GM19043 (cell line): Measurements from ENCODE around the gene KLC1.

ENCODE experiments used
- ATAC-seq: cut with Tn5 transposase; IDR thresholded peaks from one replicate; pipeline ENCODE4 v1.9.1; 2021; ENCODE audit warnings: low read depth; ENCODE audit not compliant: unreplicated experiment

The KLC1 gene

GRCh38 chr14:103687712-103688111 lies 58.7 kb downstream of the KLC1 start:
- ATAC-seq: no peak

DNA sequence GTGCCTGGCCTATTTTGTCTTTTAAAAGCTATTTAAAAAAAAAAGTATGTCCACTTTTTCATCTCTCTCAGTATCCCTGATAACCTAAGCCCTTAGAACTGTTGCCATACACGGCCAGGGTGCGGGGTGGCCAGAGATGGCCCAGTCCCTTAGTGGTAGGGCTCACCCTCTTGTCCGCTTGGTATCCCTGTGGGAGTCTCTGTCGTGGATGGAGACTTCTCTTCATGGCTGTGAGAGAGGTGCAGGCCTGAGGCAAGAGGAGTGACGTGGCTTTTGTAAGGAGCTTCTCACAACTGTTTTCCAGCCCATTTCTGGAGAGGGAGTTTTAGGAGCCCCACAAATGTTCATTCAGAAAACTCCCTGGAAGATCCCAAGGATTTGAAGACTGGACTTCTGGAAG lies 59.4 kb downstream of the KLC1 start:
- ATAC-seq: no peak

- peak; percentile 62 for ATAC-seq
These were observed 60.2 kb downstream of the KLC1 start for GRCh38 chr14:103688906-103689902.

DNA sequence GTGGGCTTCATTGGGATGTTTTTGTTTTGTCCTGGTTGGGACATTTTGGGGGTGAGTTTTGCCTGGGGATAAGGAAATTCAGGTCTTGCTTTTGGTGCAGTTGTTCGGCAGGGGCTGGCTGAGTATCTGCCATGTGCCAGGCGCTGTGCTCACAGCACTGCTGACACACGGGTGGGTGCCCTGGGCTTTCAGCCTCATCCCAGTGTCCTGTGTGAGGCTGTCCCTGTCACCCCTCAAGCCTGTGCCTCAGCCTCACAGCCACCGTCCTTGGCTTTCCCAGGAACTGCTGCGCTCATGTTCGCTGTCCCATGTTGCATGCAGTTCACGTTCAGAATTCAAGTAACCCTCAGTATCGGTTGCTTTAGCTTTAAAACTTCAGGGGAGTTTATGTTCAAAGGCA lies 61.3 kb downstream of the KLC1 start:
- ATAC-seq: no peak

DNA sequence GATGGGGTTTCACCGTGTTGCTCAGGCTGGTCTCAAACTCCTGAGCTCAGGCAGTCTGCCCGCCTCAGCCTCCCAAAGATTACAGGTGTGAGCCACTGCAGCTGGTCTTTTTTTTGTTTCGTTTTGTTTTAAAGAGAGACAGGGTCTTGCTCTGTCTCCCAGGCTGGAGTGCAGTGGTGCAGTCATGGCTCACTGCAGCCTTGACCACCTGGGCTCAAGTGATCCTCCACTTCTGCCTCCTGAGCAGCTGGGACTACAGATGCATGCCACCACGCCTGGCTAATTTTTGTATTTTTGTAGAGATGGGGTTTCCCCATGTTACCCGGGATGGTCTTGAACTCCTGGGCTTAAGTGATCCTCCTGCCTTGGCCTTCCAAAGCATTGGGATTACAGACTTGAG lies 62.6 kb downstream of the KLC1 start:
- peak; percentile 44 for ATAC-seq

DNA sequence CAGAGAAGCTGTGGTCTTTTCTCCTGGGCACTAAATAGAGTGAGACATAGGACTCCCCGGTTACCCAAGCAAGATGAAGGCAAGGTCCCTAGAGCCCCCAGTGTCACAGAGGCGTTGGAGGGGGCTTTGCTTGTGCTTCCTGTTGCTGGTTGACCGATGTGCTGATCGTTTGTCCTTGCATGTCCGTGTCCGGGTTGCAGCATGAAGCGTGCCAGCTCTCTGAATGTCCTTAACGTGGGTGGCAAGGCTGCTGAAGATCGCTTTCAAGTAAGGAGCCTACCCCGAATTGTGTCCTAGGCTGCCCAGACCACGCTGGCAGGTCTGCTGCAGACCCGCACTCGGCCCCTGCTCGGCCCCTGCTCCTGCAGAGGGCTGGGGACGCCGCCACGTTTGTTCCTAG lies 63.1 kb downstream of the KLC1 start:
- ATAC-seq: peak; percentile 26

DNA sequence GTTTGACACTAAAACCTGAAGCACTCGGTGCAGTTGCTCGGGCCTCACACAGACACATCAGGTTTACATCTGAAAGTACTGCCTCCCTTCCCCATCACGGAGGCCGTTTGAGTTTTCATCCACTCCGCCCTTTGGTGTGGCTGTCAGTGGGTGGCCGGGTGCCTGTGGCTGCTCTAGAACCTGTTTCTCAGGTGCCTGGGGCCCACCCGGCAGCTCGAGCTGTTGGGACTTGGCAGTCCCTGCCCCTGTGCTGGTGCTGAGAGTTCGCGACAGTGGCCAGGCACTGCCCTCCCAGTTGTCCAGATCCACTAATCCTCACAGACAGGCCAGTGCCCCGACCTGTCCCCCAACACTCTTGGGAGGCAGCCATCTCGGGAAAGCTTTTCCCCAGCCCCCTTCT lies 63.9 kb downstream of the KLC1 start:
- ATAC-seq: no peak

DNA sequence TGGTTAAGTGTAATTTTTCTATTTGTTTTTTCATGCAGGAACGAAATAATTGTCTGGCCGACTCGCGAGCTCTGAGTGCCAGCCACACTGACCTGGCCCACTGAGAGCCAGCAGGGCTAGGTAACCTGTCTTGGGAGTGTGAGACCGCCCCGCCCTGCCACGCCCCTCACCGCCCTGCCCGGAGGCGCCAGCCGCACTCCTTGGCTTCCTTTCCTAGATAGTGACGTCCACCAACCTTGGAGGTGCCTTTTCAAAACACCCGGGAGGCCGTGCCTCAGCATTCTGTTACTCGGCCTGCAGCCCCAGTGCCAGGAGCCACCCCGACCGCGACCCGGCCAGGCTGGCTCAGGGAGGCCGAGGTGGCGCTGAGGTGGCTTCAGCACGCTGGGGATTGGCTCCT lies 64.5 kb downstream of the KLC1 start:
- ATAC-seq: no peak

DNA sequence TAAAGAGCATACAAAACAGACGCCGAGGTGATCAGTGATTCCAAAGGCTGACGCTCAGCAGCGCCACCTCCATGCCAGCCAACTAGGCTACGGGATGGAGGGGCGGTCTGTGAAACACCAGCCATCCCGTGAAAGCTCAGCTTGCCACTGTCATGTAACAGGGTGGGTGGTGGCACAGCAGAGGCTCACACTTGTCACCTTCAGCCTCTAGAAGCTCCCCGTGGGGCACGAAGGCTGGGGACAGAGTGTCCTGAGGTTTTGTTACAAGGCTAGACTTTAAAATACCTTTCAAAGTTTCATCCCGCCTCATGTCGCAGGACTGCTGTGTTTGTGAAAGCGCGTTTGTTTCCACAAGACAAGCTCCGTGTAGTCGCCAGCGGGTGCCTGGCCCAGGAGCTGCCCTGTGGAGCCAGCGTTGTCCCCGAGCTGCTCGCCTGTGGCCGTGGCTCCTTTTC lies 65.6 kb downstream of the KLC1 start:
- no peak for ATAC-seq

DNA sequence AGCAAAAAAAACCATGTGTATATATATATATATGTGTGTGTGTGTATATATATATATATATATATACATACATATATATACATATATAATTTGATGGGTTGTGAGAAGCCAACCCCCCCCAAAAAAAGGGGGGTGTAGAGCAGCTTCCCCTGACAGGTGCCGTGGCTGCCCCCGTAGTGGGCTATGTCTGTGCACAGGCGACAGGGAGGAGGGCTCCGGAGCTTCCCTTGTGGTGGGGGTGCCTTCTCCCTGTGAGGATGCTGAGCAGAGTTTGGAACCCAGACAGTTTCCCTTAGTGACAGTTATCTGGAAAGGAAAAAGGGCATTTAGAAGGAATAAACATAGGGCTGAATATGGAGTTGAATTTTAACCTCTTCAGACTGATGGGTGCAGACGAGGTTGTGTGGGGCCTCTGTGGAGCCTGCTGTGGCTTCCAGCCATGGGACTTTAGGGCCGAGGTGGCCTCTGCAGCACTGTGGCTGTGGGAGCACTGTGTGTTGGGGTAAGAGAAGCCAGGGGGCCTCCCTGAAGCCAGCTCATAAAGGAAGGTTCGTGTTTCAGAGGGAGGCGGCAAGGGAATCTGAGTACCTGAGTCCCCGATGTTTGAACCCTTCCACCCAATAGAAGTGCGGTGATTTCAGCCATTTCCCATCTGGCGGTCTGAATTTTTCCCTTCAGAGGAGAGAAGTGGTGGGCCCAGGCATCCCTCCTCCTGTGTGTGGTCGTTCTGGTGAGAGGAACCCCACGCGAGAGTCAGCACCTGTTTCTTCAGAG lies 66.5 kb downstream of the KLC1 start:
- ATAC-seq: no peak

DNA sequence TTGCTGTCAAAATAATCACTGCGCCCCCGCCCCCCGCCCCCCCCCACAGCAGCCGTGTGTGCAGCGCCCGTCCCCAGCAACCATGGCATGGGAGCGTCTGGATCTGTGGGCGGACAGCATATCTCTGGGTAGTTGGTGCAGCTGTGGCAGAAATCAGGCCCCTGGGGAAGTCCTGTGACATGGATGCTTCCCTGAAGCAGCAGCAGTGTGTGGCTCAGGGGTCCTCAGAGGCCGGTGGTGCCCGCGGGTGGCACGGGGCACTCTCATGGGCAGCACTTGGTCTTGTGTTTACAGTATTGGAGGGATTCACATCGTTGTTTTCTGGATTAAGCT lies 67.0 kb downstream of the KLC1 start:
- no peak for ATAC-seq

- ATAC-seq: no peak
These were observed 67.6 kb downstream of the KLC1 start for GRCh38 chr14:103696466-103697071.

GRCh38 chr14:103697206-103697602 lies 68.2 kb downstream of the KLC1 start:
- ATAC-seq: no peak

DNA sequence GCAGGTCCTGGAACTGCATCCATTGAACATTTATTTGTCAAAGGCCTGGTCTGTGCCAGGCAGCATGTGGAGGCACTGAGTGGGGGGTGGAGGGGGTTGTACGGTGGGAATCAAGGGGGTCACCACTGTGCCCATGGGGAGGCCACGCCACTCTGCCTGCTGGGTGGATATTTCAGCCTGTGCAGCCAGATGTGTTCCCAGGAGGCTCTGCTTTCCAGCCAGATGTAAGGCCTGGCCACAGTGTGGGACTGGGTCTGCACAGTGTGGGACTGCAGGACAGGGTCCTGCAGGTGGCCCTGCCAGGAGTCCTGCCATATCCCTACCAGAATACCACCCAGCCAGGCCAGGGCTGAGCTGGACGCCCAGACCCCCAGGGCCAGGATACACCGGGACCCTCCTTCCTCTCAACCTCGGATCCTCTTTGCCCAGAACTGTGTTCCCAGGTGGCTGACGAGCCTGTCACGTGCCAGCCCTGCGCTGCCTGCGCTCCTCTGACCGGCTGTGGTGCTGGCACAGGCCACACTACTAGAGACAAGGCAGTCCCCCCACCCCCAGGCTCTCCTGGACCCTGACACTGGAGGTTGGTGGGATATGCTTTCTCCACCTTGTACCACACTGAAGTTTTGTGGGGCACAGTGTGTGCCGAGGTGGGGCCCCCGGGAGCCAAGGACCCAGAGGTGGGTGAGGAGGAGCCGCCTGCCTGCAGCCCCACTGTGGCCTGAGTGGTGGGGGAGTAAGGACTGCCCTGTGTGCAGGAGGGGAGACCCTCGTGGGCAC lies 68.8 kb downstream of the KLC1 start:
- ATAC-seq: no peak

DNA sequence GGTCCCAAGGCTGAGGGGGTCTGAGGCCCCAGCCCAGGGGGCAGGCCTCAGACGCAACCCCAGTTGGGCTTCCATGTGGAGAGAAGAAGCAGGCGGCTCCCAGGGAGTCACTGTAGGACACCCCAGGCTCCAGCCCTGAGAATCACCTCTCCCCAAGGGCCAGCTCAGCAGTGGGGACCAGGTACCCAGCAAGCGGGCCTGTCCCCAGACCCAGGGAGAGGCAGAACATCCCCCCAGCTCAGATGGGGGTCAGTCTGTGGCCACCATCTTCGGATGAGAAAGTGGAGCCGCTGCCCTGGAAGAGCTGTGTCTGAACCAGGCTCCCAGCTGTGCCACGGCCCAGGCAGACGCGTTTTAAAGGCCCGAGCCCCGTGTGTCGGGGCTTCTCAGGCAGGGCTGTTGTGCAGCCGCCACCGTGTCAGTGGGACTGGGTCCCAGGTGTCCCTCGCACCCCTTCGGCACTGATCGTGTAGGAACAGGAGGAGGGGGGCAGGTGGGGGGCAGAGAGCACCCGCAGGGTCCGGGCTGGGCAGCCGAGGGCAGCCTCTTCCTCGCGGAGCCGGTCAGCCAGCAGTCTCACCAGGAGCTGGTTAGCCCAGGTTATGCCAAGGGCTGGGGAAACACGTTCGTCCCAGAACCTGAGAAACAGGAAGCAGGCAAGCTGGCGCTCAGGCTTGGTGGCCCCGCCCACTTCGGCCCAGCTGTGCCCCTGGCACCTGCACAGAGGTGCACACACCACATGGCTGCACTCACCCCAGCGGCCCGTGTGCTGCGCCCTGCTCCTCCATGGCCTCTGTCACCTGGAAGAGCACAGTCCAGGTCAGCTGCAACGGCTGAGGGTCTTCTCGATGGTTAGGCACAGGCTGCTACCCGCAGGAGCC lies 69.6 kb downstream of the KLC1 start:
- ATAC-seq: no peak

- no peak for ATAC-seq
These were observed 70.2 kb downstream of the KLC1 start for GRCh38 chr14:103699261-103699661.

GRCh38 chr14:103699901-103700752 lies 71.1 kb downstream of the KLC1 start:
- ATAC-seq: no peak

DNA sequence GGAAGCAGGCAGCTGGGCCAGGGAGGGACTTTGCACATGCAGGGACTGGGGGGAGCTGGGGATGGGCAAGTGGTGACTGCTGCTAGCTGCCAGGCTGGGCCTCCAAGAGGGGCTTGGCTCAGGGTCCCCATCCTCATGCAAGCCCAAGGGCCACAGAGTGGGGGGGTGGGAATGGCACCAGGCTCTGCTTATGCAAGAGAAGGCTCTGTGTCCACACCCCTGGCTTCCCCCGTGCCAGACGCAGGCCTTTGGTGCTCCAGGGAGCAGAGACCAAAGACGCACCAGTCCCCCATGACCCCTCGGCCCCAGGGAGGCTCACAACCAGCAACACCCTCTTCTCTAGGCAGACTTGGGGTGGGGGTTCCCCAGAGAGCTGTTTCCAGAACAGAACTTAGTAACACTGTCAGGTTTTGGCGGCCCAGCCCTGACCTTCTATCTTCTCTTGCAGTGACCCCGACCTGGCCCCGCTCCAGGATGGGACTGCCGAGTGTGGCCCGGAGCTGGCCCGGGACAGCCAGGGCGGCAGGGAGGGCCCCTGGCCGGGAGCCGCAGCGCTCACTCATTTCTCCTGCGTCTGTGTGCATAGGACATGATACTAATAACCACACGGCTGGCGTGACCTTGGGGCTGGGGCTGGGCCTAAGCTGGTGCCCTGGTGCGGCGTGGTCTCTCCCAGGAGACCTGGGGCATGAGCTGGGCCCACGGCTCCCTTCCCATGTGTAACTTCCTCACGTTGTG lies 71.9 kb downstream of the KLC1 start:
- no peak for ATAC-seq
